ENCODE data around the gene CHN2.

- no peak for TF ChIP-seq CTCF (IDR thresholded peaks at IDR 0.05; ENCODE audit: insufficient read depth, low read length, poor library complexity, severe bottlenecking)
- no peak for TF ChIP-seq EZH2phosphoT487 (conservative IDR thresholded peaks at IDR 0.05; ENCODE audit: low read length)
These were observed 48.4 kb upstream of the CHN2 start, which contains the start of gene CPVL for GRCh38 chr7:29146057-29146706.
